Panc1 (cell line): ENCODE measurements around the gene FARP2.
"Not testable (repeated sequence)": the region's sequence is repeated elsewhere in the genome, so short reads cannot be mapped to it uniquely, and the experiment has no call there.

Experiments used
- SIN3A ChIP-seq: IDR thresholded peaks from 2 replicates; pipeline ENCODE4 v1.6.1; 2012; ENCODE audit warnings: low read depth, mild to moderate bottlenecking, low read length, moderate library complexity, borderline replicate concordance; ENCODE audit not compliant: insufficient read depth
- TF ChIP-seq, protein P1 (sequence below): fragments of 450-650 bp; IDR thresholded peaks from 2 replicates; pipeline ENCODE4 v1.5.1; 2017; ENCODE audit warnings: mild to moderate bottlenecking

DNA sequence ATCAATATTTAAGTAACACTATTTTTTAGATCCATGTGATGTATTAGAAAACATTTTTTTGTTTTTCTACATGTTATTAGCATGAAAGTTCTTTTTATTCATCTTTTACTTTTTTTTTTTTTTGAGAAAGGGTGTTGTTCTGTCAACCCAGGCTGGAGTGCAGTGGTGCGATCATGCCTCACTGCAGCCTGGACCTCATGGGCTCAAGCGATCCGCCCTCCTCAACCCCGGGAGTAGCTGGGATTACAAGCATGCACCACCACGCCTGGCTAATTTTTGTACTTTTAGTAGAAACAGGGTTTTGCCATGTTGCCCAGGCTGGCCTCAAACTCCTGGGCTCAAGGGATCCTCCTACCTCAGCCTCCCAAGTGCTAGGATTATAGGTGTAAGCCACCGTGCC, 17.8 kb downstream of the FARP2 start:
- TF ChIP-seq, protein P1, sequence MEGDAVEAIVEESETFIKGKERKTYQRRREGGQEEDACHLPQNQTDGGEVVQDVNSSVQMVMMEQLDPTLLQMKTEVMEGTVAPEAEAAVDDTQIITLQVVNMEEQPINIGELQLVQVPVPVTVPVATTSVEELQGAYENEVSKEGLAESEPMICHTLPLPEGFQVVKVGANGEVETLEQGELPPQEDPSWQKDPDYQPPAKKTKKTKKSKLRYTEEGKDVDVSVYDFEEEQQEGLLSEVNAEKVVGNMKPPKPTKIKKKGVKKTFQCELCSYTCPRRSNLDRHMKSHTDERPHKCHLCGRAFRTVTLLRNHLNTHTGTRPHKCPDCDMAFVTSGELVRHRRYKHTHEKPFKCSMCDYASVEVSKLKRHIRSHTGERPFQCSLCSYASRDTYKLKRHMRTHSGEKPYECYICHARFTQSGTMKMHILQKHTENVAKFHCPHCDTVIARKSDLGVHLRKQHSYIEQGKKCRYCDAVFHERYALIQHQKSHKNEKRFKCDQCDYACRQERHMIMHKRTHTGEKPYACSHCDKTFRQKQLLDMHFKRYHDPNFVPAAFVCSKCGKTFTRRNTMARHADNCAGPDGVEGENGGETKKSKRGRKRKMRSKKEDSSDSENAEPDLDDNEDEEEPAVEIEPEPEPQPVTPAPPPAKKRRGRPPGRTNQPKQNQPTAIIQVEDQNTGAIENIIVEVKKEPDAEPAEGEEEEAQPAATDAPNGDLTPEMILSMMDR: not testable (repeated sequence)
- not testable (repeated sequence) for TF ChIP-seq SIN3A
